T-helper 22 cell (primary cell): Measurements from ENCODE around the gene FBXO42.
A peak's percentile ranks its signal among the peaks of the same experiment; 100 is the strongest.

Source experiments
- DNase-seq: peaks from one replicate; pipeline ENCODE4 v3.0.0-alpha.2; 2020; ENCODE audit warnings: low read depth

The FBXO42 gene

GRCh38 chr1:16351994-16352841, at the start of gene FBXO42:
FBXO42 (minus strand) TSS chr1:16352480; CDS start chr1:16315418, 37,062 bp downstream.
- DNase-seq = peak; percentile 85

GRCh38 chr1:16398371-16398953, 46.2 kb upstream of the FBXO42 start:
- no peak for DNase-seq

GRCh38 chr1:16397120-16397519, 44.8 kb upstream of the FBXO42 start:
- DNase-seq = no peak

GRCh38 chr1:16396591-16396990, 44.3 kb upstream of the FBXO42 start:
- DNase-seq = no peak

- no peak for DNase-seq
These were observed 42.7 kb upstream of the FBXO42 start for GRCh38 chr1:16394977-16395376.

- no peak for DNase-seq
These were observed 41.6 kb upstream of the FBXO42 start for GRCh38 chr1:16393570-16394521.

GRCh38 chr1:16392740-16393569, 40.7 kb upstream of the FBXO42 start:
- no peak for DNase-seq

GRCh38 chr1:16391411-16391810, 39.1 kb upstream of the FBXO42 start:
- DNase-seq = no peak

GRCh38 chr1:16387201-16388188, 35.2 kb upstream of the FBXO42 start:
- DNase-seq = no peak

GRCh38 chr1:16386454-16387113, 34.3 kb upstream of the FBXO42 start:
- DNase-seq = no peak

GRCh38 chr1:16385659-16386453, 33.6 kb upstream of the FBXO42 start:
- DNase-seq = no peak

GRCh38 chr1:16383888-16384287, 31.6 kb upstream of the FBXO42 start:
- no peak for DNase-seq

GRCh38 chr1:16380868-16381267, 28.6 kb upstream of the FBXO42 start:
- DNase-seq = no peak

- no peak for DNase-seq
These were observed 26.2 kb upstream of the FBXO42 start for GRCh38 chr1:16378443-16378842.

- DNase-seq = no peak
These were observed 24.7 kb upstream of the FBXO42 start for GRCh38 chr1:16376971-16377370.

- DNase-seq = no peak
These were observed 23.5 kb upstream of the FBXO42 start for GRCh38 chr1:16375521-16376340.

- no peak for DNase-seq
These were observed 22.0 kb upstream of the FBXO42 start for GRCh38 chr1:16374266-16374665.
